Osteoblast (primary cell): ENCODE measurements around the gene DNAH9. TPM values are rescaled to one million over a fixed set of nuclear protein-coding genes. Genes with fewer than 3 reads are reported as not detected.

ENCODE experiments used
- DNase-seq: peaks from one replicate; pipeline ENCODE4 v3.0.0; 2011; ENCODE audit warnings: low spot score, mixed read lengths; ENCODE audit not compliant: insufficient read length; ENCODE audit errors: missing footprints
- H2AFZ ChIP-seq: 2 replicates; pipeline ENCODE4 v1.6.0; 2011; ENCODE audit warnings: mild to moderate bottlenecking, low read length
- H3K27ac ChIP-seq: 2 replicates; pipeline ENCODE4 v1.5.1; 2011; ENCODE audit warnings: mild to moderate bottlenecking, low read depth, low read length, moderate library complexity
- H3K27me3 ChIP-seq: 2 replicates; pipeline ENCODE4 v1.6.0; 2012; ENCODE audit warnings: mild to moderate bottlenecking, control low read depth, inconsistent platforms, low read length, moderate library complexity; ENCODE audit not compliant: insufficient read depth
- H3K36me3 ChIP-seq: 2 replicates; pipeline ENCODE4 v1.5.1; 2011; ENCODE audit warnings: mild to moderate bottlenecking, low read length, control low read depth, moderate library complexity; ENCODE audit not compliant: insufficient read depth
- H3K4me1 ChIP-seq: 2 replicates; pipeline ENCODE4 v1.5.1; 2011; ENCODE audit warnings: mild to moderate bottlenecking, low read length, control low read depth, moderate library complexity; ENCODE audit not compliant: insufficient read depth
- H3K4me2 ChIP-seq: 2 replicates; pipeline ENCODE4 v1.6.0; 2011; ENCODE audit warnings: mild to moderate bottlenecking, low read length; ENCODE audit not compliant: insufficient read depth
- H3K4me3 ChIP-seq: fragments of 200-600 bp; sonication (generic); 3 replicates; pipeline ENCODE4 v1.5.1; 2012; ENCODE audit warnings: mild to moderate bottlenecking, low read length, inconsistent platforms; ENCODE audit not compliant: insufficient read depth
- H3K79me2 ChIP-seq: 2 replicates; pipeline ENCODE4 v1.6.0; 2012; ENCODE audit warnings: mild to moderate bottlenecking, low read length, control low read depth, inconsistent platforms; ENCODE audit not compliant: insufficient read depth
- H3K9me3 ChIP-seq: 2 replicates; pipeline ENCODE4 v1.5.1; 2011; ENCODE audit warnings: low read depth, low read length, control low read depth
- H4K20me1 ChIP-seq: 2 replicates; pipeline ENCODE4 v1.6.0; 2012; ENCODE audit warnings: mild to moderate bottlenecking, low read length, control low read depth; ENCODE audit not compliant: insufficient read depth
- CTCF ChIP-seq: IDR thresholded peaks from 2 replicates; pipeline ENCODE4 v1.5.1; 2011; ENCODE audit warnings: mild to moderate bottlenecking, low read depth, low read length, moderate library complexity; ENCODE audit errors: extremely low read depth
- total RNA-seq: library from RNA; depleted of rRNA; stranded (reverse); fragments of >200 nt; gene quantifications from 2 replicates; pipeline ENCODE4 v1.2.3, GENCODE V29; 2012

DNAH9 gene
- total RNA-seq, 1 donor, result not detected

DNA sequence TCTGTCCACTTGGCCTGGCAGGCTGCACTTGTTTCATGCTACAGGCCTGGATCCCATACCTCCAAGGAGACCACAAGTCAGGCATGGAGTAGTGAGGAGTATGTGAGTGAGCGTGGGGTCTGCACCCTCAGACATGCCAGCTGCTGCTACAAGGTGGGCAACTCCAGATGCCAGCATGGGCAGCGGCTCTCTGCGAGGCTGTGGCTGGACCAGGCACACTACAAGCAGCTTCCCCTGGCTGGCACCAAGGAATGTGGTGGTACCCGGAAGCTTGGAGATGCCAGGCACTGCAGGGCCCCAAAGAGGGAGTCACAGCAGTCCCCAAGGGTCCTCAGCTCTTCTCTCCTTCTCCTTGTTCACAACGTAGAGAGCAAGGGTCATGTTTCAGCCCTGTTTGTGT, 16.1 kb upstream of the DNAH9 start:
- no peak for TF ChIP-seq CTCF
- Histone ChIP-seq H3K27me3 (no peaks in the 10 kb centered on the region), H2AFZ (no peak overlapping the region), H4K20me1 (no peaks in the 10 kb centered on the region), H3K79me2 (no peaks in the 10 kb centered on the region), H3K4me2 (no peak overlapping the region), H3K27ac (no peak overlapping the region), H3K9me3 (peaks cover 3% of the 10 kb centered on the region), H3K4me1 (no peaks in the 10 kb centered on the region), H3K36me3 (no peaks in the 10 kb centered on the region), H3K4me3 (no peak overlapping the region)
- no peak for DNase-seq

- H3K4me1 ChIP-seq, result no peaks in the 10 kb centered on the region
- no peak overlapping the region for H3K4me3 ChIP-seq
- no peak for DNase-seq
- peaks cover 3% of the 10 kb centered on the region for H3K9me3 ChIP-seq
- no peaks in the 10 kb centered on the region for H4K20me1 ChIP-seq
- H3K27ac ChIP-seq, result no peak overlapping the region
- H3K4me2 ChIP-seq, result no peak overlapping the region
- H3K36me3 ChIP-seq, result no peaks in the 10 kb centered on the region
- TF ChIP-seq CTCF, result no peak
- H3K79me2 ChIP-seq, result no peaks in the 10 kb centered on the region
- no peaks in the 10 kb centered on the region for H3K27me3 ChIP-seq
- no peak overlapping the region for H2AFZ ChIP-seq
Measured at GRCh38 chr17:11583306-11583992, 14.8 kb upstream of the DNAH9 start.

DNA sequence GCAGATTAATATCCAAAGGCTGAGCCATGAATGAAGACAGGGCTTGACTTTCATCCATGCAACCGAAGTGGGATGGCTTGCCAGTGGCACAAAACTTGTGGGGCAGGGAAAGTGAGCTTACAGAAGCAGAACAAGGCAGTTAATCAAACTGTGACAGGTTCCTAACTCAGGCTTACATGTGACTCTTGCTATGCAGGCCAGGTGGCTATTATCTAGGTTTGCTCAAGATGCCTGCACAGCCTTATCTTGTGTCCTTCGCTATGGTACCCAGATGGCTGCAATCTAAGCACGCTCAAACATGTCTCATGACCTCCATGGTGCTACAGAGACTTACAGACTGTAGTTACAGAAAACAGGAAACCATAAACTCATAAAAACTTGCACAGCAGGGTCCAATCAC, 8.6 kb upstream of the DNAH9 start:
- Histone ChIP-seq H3K4me2 (no peak overlapping the region), H3K9me3 (peaks cover 3% of the 10 kb centered on the region), H3K27me3 (no peaks in the 10 kb centered on the region), H4K20me1 (no peaks in the 10 kb centered on the region), H2AFZ (no peak overlapping the region), H3K4me1 (no peaks in the 10 kb centered on the region), H3K36me3 (no peaks in the 10 kb centered on the region), H3K27ac (no peak overlapping the region), H3K4me3 (no peak overlapping the region), H3K79me2 (no peaks in the 10 kb centered on the region)
- DNase-seq, result no peak
- no peak for TF ChIP-seq CTCF

DNA sequence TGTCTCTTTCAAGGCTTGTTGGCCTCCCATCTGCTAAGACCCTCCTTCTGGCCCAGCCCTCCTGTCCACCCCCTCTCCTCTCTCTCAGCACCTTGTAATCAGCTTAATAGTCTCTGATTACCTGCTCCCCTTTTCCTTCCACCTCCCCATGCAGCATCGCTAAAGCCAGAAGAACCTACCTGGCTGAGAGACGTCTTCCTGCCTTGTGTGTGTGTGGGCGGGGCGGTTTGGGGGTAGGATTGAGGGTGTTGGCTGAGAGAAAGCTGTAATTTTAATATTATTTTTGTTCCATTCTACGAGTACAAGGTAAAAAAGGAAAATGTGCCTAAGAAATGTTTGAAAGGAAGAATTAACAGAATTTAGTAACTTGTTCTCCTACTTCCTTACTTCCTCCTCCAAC, 3.4 kb downstream of the DNAH9 start:
- Histone ChIP-seq H3K27ac (no peak overlapping the region), H3K27me3 (no peaks in the 10 kb centered on the region), H3K4me2 (no peak overlapping the region), H4K20me1 (no peaks in the 10 kb centered on the region), H3K4me3 (no peak overlapping the region), H2AFZ (no peak overlapping the region), H3K79me2 (no peaks in the 10 kb centered on the region), H3K9me3 (no peaks in the 10 kb centered on the region), H3K36me3 (no peaks in the 10 kb centered on the region), H3K4me1 (no peaks in the 10 kb centered on the region)
- no peak for TF ChIP-seq CTCF
- DNase-seq, result no peak
